NCI-H748 treated with DMSO at 0.1 percent for 48 hours (cell line): ENCODE measurements around the gene STEEP1.

ENCODE experiments used
- DNase-seq: peaks from one replicate; lab custom pipeline; 2025; lab: John Stamatoyannopoulos, UW

Gene STEEP1

DNA sequence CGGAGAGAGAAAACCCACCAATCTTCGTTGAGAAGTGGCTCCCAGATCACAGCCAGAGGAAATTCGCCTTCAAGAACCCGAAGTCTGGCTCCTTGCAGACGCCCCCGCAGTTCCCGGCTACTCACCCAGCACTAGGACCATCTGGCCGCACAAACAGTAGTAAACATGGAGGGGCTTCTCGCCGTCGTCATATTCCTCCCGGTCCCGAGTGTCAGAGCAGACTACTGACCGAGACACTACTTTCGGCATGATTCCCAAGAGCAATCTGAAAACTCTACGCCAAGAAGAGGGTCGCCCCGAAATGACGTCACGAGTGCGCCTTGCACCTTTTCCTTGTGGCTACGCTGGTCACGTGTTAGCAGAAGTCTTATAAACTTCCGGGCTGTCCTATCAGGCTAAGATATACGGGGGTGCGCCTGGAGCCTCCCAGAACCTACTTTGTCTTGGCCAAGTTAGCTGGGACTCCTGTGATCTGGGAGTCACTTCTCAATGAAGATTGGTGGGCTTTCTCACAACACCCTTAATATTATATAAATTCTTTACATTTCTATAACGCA, at the start of gene STEEP1:
STEEP1 (minus strand) TSS at position 303 of the 557 bp plus-strand sequence; CDS start at position 249, 54 bp downstream.
- DNase-seq = peak; percentile 92

DNA sequence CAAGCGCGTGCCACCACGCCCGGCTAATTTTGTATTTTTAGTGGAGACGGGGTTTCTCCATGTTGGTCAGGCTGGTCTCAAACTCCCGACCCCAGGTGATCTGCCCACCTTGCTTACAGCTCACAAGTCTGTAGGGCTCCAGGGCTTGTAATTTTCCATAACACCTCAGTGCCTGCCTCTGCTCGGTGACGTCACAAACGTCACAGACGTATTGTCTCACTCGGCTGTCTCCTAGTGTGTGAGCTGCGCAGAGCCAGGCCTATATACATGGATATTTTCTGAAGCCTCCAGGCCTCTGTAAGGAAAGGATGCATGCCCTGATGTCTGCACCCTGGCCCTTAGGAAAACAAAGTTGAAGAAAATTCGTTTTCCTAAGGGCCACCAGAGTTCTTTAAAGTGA, 49.6 kb upstream of the STEEP1 start:
- DNase-seq = no peak

DNA sequence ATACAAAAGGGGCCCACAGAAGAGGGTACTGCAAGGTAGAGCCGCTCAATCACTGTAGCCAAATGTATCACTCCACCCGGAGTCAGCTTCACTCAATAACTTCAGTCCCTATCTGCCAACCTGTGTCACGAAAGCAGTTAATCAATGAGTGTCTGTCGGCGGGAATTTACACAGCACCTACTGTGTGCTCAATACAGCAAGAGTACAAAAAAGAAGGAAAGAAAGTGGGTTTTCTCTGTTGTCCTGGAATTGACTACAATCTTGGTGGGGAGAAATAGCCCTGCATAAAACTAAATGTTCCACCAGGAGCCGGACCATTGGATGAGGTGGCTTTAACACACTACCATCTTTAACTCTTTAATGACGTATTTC, 41.8 kb upstream of the STEEP1 start:
- no peak for DNase-seq

DNA sequence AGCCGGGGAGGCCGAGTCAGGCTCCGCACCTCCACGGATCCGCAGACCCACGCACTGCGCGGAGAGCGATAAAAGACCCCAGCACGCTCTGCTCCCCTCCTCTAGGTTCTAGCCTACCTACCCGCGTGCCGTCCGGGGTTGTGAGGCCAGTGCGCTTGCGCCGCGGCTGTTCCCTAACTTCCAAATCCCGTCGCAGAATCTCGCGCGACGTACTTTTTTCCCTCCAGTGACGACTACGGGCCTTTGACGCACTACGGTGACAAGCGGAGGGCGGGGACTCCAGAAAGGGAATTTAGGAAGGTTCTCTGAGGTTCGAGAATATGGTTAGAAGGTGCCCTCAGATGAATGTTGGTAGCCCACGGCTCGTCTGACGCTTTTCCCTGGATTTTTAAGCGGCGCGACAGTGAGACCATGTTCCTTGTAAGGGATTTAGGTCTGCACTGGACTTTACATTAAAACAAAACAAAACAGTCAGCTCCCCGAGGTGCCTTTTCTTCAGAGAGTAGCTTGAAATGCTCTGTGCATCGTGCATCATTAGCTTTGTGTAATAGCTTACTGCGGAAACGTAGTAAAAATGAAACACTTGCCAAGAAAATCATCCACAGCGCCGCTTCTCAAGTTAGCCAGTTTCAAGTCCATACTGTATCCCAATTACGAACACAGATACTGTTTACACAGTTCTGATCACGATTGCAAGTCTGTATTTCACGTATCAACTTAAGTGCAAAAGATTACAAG, 41.2 kb upstream of the STEEP1 start, which contains the start of gene NKRF:
NKRF (minus strand) TSS at position 145 of the 738 bp plus-strand sequence.
- DNase-seq = peak; percentile 97

DNA sequence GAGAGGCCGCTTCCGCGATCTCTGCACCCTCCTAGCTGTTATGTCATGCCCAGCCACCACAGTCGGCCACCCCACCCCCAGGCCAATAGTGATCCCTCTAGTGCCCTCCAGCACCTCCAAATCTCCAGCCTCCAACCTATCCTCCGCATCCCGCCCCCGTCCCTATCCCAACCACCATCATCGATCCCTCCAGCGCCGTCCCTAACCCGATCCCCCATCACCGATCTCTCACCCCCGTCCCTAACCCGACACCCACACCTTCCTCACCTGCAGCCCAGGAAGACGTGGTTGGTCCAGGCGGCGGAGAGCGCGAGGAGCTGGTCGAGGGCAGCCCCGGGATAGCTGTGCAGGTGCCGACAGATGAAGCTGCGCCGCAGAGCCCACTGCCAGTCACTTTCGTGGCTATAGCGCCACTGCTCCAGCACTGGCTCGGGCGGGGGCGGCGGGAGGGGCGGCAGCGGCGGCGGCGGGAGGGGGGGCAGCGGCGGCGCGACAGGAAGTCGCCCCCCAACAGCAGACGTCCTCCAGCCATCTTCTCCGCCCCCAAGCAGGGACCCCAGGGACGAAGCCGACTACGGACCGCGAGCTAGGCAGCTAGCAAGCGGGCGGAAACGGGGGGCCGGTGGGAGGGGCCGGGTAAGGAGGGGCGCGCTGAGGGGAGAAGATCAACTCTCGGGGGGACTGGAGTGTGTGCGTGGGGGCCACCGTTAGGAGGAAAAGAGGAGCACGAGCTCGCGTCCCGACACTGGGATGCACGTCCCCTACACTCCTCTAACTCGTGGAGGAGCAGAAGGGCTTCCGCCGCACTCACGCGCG, 40.5 kb upstream of the STEEP1 start:
- no peak for DNase-seq

DNA sequence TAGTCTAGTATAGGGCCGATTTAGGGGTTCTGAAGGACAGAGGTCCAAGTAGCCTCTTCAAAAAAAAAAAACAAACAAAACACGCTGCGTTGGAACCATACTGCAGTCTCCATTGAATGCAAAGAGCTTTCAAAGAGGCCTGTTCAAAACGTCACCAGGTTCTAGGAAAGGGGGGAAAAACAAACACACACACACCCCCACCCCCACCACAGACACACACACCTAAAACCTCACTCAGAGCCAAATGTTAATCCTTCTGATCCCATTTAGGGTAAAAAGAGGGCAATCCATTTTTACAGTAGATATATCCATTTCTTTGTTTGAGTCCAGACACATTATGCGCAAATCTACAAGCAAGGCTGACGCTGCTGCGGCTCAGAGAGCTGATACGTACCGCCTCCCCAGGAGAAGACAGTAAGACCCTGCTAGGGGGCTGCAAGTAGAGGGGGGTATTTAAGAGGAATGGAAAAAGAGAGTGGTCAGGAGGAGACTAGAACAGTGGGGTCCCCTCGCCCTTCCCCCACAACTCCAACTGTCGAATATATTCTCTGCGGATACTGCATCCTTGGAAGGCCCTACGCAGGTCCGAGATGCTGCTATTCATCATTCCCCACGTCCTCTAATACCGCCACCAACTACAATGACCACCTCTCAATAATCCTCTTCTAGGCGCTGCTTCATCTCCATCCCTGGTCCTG, 39.7 kb upstream of the STEEP1 start:
- peak; percentile 12 for DNase-seq

DNA sequence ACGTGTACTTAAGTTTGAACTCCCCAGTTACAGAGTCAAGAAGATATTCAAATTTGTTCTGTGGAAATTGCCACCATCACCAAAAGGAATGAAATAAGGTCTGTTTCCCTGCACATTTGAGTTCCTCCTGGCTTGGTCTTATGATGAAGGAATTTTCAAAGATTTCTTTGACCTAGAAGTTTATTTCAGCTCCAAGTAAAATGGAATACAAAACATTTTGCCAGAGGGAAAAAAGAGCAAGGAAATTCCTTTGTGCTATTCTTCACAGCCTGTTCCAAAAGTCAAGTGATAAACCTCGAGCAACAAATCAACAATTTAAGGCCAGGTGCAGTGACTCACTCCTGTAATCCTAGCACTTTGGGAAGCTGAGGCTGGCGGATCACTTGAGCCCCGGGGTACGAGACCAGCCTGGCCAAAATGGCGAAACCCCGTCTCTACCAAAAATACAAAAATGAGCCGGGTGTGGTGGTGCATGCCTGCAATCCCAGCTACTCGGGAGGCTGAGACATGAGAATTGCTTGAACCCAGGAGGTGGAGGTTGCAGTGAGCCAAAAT, 37.6 kb upstream of the STEEP1 start:
- no peak for DNase-seq

DNA sequence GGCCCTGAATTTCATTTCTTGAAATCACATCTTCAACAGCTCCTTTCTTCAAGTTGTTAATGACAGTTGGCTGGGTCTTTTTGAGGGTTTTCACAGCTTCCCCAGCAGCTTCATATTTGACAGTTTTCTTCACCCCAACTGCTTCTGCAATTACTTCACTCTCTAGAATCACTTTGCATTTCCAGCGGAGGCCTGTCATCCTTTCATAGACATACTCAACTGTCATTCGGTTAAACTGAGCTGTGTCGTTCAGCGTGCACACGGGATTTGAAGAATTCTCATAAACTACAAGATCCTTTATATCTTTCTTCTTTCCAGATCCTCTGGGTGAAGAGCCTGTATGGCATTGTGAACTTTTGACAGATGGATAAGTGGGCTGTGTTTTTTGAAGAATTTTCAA, 24.6 kb upstream of the STEEP1 start:
- DNase-seq = no peak

DNA sequence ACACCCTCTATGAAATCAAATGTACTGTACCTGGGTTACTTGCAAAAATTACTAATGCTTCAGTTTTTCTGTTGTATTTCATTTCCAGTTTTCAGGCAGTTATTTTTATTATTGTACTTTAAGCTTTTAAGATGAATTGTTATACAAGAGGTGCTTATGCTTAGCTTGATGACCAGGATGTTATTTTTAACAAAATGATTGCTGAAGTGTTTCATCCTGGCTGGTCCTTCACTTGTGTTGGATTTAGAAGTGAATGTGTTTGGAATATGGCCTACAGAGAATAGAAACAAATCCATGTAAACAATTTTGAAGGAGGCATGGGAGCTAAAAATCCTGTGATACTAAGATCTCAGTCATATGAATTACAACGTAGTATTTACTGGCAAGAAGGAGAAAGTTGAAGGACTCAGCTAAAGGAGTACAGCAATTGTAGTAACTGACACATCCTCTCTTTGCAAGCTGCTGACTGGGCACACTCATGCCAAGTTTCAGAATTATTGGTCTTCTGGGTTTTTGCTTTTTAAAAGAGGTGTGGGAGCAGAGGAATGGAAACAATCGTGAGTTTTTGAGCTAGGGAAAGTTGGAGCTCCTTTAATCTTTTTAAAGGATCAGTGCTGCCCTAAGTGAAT, 18.3 kb upstream of the STEEP1 start:
- DNase-seq = no peak

DNA sequence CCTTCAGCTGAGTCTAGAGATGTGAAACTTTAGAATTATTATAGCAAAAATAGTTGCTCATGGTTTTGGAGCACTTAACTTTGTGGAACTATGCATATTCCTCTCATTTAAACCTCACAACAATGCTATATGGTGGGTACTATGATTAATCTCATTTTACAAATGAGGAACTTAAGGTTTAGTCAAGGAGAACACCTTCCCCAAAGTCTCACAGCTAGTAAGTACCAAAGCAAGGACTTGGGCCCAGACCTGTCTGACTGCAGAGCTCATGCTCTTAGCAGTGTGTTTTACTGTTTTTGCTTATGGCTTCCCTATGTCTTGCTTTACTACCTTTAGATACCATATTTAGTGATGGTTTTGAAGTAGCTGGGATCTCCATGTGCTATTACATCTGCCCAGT, 14.2 kb upstream of the STEEP1 start:
- no peak for DNase-seq

DNA sequence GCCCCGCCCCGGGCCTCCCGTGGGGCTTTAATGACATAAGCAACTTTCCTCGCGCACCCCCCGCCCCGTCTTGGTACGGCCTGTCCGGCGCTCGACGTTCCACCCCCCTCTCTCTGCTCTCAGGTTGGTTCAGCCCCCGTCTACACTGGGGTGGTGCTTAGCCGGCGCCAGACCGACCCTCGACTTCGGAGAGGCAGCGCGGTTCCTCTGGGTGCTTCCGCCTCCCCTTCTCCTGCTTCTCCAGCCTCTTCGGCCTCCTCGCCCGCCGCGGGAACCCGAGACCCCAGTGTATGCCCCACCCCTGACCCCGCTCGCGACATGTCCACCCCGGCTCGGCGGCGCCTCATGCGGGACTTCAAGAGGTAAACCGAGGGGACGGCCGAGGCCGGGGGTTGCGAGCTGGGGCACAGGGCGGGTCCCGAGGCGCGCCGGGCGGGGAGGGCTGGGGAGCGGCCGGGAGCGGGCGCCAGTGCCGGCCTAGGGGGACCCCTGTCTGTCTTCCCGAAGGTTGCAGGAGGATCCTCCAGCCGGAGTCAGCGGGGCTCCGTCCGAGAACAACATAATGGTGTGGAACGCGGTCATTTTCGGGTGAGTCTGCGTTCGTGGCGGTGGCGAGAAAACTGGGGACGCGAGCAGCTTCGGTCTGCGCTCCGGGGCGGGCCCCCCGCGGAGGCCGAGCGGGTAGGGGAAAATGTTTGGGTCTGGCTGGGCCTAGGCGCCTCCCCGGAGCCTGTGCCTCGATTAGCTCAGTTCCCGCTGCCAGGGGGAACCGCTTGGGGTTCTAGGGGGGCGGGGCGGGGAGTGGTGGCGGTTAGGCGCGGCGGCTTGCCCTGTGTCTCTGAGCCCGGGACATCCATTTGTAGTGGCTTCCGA, 9.4 kb upstream of the STEEP1 start, which contains the start of gene UBE2A:
UBE2A (plus strand) TSS at position 170 of the 873 bp plus-strand sequence; CDS start at position 319, 149 bp downstream.
- DNase-seq = peak; percentile 86

DNA sequence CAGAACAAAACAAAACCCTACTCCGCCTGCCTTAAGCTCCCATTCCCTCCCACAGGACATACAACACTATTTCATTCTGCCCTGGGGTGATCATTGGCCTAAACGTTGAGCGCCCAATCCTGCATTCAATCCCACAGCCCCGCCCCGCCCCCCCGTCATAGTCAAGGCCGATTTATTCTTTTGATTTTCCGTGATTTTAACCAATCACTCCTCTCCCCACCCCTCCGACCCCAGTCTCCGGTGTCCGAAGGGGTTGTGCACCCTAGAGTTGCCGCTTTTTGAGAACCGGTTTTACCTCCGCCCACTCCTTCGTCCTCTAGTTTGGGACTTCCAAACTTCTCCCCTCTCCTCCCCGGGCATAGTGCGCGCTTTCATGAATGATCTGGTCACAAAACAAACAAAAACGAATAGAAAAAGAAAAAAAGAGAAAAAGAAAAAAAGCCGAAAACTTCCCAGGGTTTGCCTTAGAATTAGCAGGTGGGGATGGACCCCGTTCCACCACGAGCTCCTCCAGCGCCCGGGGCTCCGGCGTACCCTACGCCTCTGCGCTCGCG, 8.7 kb upstream of the STEEP1 start:
- no peak for DNase-seq

DNA sequence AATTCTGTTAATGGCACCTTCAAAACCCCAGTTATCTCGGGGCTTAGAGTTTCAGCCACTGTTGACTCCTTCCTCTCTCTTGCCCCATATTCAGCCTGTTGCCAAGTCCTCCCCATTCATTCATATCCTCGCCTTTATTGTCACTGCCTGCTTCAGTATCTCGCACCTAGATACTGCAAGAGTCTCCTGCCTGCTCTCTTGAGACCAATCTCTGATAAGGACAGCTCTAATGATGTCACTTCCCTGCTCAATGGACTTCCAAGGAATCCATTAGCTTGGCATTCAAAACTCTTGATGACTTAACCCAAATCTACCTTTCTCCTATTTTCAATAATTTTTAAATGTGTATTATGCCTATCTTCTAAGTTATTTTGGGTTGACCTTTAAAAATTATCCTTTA, 8.0 kb upstream of the STEEP1 start:
- no peak for DNase-seq

DNA sequence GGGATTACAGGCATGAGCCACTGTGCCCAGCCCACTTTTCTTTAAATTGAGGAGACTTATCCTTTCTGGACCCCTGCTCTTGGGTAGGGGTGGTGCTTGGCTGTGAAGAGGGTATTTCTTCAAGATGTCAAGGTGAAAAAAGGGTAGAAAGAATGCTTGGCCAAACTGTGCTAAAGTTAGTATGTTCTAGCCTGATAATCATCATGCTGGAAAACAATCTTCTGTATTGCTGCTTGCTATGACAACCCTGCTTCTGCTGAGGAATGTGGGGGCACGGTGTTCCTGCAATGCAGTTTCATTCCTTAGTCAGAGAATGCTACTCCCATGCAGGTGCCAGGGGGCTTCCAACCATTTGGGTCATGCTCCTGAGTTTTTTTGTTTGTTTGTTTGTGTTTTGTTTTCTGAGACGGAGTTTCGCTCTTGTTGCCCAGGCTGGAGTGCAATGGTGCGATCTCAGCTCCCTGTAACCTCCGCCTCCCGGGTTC, 5.2 kb upstream of the STEEP1 start:
- DNase-seq = no peak

DNA sequence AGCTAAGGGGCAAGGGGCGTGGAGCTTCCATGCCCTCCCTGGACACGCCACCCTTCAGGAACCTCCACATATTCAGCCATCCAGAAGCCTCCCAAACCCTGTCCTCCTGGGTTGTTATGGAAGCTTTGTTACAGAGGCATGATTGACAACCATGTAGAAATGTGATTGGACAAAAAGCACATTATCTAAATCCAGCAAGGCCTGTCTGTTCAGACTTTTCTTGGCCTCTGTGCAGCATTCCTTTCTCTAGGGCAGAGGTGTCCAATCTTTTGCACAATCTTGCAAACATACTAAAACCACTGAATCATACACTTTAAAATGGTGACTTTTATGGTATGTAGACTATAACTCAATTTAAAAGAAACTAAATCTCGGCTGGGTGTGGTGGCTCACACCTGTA, 12.7 kb downstream of the STEEP1 start:
- DNase-seq = no peak

DNA sequence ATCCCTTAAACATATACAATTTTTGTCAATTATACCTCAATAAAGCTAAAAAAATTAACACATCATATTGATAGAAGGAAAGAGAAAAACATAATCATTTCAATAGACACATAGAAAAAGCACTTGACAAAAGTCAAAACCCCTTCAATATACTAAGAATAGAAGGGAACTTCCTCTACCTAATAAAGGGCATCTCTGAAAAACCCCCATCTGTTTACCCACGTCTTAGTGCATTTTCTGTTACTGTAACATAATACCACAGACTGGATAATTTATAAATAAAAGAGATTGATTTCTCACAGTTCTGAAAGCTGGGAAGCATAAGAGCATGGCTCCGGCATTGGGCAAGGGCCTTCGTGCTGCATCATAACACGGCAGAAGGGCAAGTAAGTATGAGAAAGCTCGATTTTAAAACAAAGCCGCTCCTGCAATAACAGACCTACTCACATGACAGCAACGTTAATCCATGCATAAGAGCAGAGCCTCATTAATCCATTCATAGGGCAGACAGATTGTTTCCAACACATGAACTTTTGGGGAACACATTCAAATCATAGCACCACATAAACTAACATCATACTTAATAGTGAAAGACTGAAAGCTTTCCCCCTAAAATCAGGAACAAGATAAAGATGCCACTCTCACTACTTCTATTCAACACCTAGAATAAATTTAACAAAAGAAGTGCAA, 15.7 kb downstream of the STEEP1 start:
- no peak for DNase-seq

DNA sequence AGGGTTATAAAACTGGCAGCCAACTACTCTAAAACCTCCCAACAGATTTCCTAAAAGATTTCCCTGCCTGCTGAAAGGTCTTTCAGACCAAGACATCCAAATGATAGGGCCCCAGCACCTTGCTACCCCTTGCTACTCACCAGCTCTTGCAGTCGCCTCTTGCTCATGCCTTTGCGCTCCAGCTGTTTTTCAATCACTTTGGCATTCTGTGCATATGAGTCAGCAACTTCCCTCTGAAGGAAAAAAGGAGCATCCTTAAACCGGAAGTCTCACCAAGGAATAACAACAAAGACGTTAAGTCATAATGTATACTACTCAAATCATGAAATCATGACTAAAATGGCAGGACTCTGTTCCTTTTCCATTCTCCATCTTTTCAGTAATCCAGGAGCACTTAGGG, 24.0 kb downstream of the STEEP1 start:
- no peak for DNase-seq

DNA sequence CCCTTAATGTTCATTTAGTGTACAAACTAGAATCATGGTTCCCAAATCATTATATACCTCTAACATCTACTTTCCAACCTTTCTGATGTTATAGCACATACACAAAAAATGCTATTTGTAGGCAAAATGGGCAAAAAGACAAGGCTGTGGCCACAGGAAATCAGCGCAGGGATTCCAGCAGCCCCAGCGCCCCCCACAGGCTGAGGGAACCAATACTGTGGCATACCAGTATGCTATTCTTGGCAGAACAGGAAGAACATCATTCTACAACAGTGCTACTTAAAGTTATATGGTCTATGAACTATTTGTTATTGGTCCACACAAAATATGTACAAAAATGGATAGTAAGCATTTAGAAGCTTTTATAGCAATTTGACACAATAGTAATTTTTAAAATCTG, 25.3 kb downstream of the STEEP1 start:
- no peak for DNase-seq

DNA sequence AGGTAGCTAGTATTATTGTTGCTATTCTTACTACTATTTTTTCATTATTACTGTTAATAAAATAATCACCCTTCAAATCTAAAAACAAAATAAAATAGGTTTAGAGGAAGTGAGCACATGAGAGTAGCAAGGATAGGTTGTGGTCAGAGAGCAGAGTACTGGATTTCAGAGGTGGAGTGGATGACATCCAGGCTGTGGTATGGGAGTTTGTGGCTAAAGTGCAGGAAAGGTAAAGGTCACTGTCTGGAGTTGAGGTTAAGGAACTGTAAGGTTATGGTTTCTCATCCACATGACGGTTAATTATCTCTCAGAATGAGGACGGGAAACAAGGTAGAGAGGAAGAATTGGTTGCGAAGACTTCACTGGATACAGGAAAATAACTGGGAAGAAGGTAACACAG, 27.7 kb downstream of the STEEP1 start:
- DNase-seq = no peak
